Right lobe of liver (tissue), 4 donors: ENCODE data around the gene KSR2.

Experiments used
- CTCF ChIP-seq, 4 donors: fragments of 200-600 bp in 3 of 4; fragments of 450-650 bp in 1 of 4; IDR thresholded peaks; one replicate each; pipeline versions ENCODE4 v1.5.1 to v1.8.0; 2016 to 2022; ENCODE audit warnings: antibody characterized with exemption in 4 of 4, mild to moderate bottlenecking in 2 of 4
- POLR2A ChIP-seq: fragments of 450-650 bp; IDR thresholded peaks from one replicate; pipeline ENCODE4 v1.6.1; 2017; ENCODE audit warnings: antibody characterized with exemption, mild to moderate bottlenecking
- donor health status: DM: no; HTN: no; CAD: no.
- donor health status: DM: no; HTN: no; CAD: no.
- donor health status: DM: no; HTN: yes; CAD: no.

- TF ChIP-seq CTCF (IDR thresholded peaks at IDR 0.05) (no peak), POLR2A (no peak)
Observed at GRCh38 chr12:117926391-117926899, 42.3 kb downstream of the KSR2 start.
